ENCODE data around the gene AKAP13.

- TF ChIP-seq TAF1 (IDR thresholded peaks at IDR 0.05; ENCODE audit: low read depth, low read length) = no peak
- no peak for TF ChIP-seq POLR2A (IDR thresholded peaks at IDR 0.05; ENCODE audit: low read depth, low read length)
Measured at GRCh38 chr15:85757939-85758654, 377.7 kb downstream of the AKAP13 start.

All from GM12891 (cell line).